OCI-LY1 (cell line): Measurements from ENCODE around the gene FGD4.

Experiments used
- EZH2 ChIP-seq: fragments of 200-600 bp; sonication (generic), shearing (Covaris generic); IDR thresholded peaks from 2 replicates; pipeline ENCODE4 v1.8.0; 2017; ENCODE audit warnings: borderline replicate concordance, mixed run types, mild to moderate bottlenecking, antibody characterized with exemption, low read length, moderate library complexity, mixed read lengths
- TF ChIP-seq, protein P1 (sequence below): fragments of 200-600 bp; sonication (generic), shearing (Covaris generic); IDR thresholded peaks from 2 replicates; pipeline ENCODE4 v1.5.1; 2017; ENCODE audit warnings: mild to moderate bottlenecking, antibody characterized with exemption, low read length, moderate library complexity, mixed read lengths

DNA sequence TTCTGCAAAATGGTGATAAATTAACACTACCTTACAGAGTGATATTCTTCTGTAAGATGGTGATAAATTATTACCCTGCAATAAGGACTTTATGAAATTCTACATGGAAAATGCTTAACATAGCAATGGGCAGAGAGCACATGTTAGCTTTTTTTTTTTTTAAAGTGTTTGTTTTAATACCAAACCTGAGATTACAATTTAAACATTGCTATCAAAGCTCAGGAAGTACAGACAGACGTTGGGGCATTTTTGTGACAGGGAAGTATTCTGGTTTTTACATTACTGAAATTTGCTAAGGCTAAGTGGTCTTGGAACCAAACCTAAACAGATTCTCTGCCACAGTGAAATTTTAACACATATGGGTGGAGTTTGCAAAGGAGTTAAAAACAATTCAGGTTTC is 133.1 kb downstream of the FGD4 start:
- TF ChIP-seq, protein P1, sequence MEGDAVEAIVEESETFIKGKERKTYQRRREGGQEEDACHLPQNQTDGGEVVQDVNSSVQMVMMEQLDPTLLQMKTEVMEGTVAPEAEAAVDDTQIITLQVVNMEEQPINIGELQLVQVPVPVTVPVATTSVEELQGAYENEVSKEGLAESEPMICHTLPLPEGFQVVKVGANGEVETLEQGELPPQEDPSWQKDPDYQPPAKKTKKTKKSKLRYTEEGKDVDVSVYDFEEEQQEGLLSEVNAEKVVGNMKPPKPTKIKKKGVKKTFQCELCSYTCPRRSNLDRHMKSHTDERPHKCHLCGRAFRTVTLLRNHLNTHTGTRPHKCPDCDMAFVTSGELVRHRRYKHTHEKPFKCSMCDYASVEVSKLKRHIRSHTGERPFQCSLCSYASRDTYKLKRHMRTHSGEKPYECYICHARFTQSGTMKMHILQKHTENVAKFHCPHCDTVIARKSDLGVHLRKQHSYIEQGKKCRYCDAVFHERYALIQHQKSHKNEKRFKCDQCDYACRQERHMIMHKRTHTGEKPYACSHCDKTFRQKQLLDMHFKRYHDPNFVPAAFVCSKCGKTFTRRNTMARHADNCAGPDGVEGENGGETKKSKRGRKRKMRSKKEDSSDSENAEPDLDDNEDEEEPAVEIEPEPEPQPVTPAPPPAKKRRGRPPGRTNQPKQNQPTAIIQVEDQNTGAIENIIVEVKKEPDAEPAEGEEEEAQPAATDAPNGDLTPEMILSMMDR = no peak
- no peak for TF ChIP-seq EZH2
